Panc1 (cell line): ENCODE measurements around the gene AKAP13.

Experiments
- CTCF ChIP-seq: fragments of 450-650 bp; IDR thresholded peaks from 2 replicates; pipeline ENCODE4 v1.5.1; 2017; ENCODE audit warnings: mild to moderate bottlenecking
- POLR2AphosphoS5 ChIP-seq: IDR thresholded peaks from 2 replicates; pipeline ENCODE4 v1.6.1; 2012; ENCODE audit warnings: mild to moderate bottlenecking, low read depth, low read length, moderate library complexity
- REST ChIP-seq, 2 experiments: IDR thresholded peaks; 2 replicates each; pipeline ENCODE4 v1.6.1; 2011 to 2012; ENCODE audit warnings: low read depth in 2 of 2, control low read depth in 1 of 2, low read length in 1 of 2, mild to moderate bottlenecking in 1 of 2, moderate library complexity in 1 of 2; ENCODE audit not compliant: insufficient read depth in 1 of 2
- TCF7L2 ChIP-seq: IDR thresholded peaks from 2 replicates; pipeline ENCODE4 v1.6.1; 2011; ENCODE audit warnings: mild to moderate bottlenecking, low read depth, low read length, inconsistent platforms

GRCh38 chr15:85748176-85748575 is 367.8 kb downstream of the AKAP13 start:
- TF ChIP-seq CTCF (no peak), POLR2AphosphoS5 (no peak), REST (IDR thresholded peaks at IDR 0.05; ENCODE audit: insufficient read depth in 1 of 2, low read depth in 2 of 2, low read length in 1 of 2) (no peak), TCF7L2 (no peak)
